ENCODE data around the gene EPS8L2. TPM values are rescaled to one million over a fixed set of nuclear protein-coding genes. Genes with fewer than 3 reads are reported as not detected.

EPS8L2 gene
- total and polyA plus RNA-seq, 9 of the 15 experiments (the other 6 are each of a cell fraction or from before 2014, with no cell fraction given) = 0.75 to 17.0 (median 3.7) TPM

DNA sequence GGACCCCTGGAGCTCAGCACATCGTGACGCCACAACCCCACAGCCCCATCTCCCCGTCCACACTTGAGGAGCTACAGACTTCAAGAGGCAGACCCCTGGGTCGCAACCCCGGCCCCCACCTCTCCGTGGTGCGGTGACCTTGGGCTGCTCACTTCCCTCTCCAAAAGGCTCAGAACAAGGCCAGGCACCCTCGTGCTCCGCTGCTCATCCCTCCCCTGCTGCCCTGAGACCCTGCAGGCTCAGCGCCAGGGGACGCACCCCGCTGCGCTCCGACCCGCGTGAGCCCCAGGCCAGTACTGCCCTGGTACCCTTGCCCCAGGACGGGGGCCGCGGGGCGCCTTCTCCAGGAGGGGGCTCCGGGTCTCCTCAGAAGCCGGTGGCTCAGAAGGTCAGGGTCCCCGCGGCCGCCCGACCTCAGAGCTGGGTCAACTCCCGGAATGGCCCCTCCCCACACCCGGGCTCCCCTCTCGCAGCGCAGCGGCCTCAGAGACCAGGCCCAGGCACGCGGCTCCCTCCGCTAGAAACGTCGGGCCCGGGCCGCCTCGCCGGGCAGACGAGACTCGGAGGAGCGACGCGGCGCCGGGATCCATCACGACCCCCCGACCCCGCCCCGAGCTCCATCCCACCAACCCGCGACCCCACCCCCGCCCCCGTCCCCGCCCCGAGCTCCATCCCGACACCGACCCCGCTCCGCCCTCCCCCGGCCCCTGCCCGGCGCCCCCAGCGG is 70.7 kb downstream of the EPS8L2 start (continued):
- TF ChIP-seq, protein P1, sequence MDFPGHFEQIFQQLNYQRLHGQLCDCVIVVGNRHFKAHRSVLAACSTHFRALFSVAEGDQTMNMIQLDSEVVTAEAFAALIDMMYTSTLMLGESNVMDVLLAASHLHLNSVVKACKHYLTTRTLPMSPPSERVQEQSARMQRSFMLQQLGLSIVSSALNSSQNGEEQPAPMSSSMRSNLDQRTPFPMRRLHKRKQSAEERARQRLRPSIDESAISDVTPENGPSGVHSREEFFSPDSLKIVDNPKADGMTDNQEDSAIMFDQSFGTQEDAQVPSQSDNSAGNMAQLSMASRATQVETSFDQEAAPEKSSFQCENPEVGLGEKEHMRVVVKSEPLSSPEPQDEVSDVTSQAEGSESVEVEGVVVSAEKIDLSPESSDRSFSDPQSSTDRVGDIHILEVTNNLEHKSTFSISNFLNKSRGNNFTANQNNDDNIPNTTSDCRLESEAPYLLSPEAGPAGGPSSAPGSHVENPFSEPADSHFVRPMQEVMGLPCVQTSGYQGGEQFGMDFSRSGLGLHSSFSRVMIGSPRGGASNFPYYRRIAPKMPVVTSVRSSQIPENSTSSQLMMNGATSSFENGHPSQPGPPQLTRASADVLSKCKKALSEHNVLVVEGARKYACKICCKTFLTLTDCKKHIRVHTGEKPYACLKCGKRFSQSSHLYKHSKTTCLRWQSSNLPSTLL (IDR thresholded peaks at IDR 0.05) = no peak
- TF ChIP-seq LARP7 (IDR thresholded peaks at IDR 0.05) = no peak
- no peak for TF ChIP-seq HNRNPLL (IDR thresholded peaks at IDR 0.05; ENCODE audit: low read depth, low read length, poor library complexity, severe bottlenecking)
- TF ChIP-seq FOXA3 (CRISPR knock-in tag; conservative IDR thresholded peaks at IDR 0.05 in 1 of 2, IDR thresholded peaks at IDR 0.05 in 1 of 2) = no peak
- TF ChIP-seq, protein P2, sequence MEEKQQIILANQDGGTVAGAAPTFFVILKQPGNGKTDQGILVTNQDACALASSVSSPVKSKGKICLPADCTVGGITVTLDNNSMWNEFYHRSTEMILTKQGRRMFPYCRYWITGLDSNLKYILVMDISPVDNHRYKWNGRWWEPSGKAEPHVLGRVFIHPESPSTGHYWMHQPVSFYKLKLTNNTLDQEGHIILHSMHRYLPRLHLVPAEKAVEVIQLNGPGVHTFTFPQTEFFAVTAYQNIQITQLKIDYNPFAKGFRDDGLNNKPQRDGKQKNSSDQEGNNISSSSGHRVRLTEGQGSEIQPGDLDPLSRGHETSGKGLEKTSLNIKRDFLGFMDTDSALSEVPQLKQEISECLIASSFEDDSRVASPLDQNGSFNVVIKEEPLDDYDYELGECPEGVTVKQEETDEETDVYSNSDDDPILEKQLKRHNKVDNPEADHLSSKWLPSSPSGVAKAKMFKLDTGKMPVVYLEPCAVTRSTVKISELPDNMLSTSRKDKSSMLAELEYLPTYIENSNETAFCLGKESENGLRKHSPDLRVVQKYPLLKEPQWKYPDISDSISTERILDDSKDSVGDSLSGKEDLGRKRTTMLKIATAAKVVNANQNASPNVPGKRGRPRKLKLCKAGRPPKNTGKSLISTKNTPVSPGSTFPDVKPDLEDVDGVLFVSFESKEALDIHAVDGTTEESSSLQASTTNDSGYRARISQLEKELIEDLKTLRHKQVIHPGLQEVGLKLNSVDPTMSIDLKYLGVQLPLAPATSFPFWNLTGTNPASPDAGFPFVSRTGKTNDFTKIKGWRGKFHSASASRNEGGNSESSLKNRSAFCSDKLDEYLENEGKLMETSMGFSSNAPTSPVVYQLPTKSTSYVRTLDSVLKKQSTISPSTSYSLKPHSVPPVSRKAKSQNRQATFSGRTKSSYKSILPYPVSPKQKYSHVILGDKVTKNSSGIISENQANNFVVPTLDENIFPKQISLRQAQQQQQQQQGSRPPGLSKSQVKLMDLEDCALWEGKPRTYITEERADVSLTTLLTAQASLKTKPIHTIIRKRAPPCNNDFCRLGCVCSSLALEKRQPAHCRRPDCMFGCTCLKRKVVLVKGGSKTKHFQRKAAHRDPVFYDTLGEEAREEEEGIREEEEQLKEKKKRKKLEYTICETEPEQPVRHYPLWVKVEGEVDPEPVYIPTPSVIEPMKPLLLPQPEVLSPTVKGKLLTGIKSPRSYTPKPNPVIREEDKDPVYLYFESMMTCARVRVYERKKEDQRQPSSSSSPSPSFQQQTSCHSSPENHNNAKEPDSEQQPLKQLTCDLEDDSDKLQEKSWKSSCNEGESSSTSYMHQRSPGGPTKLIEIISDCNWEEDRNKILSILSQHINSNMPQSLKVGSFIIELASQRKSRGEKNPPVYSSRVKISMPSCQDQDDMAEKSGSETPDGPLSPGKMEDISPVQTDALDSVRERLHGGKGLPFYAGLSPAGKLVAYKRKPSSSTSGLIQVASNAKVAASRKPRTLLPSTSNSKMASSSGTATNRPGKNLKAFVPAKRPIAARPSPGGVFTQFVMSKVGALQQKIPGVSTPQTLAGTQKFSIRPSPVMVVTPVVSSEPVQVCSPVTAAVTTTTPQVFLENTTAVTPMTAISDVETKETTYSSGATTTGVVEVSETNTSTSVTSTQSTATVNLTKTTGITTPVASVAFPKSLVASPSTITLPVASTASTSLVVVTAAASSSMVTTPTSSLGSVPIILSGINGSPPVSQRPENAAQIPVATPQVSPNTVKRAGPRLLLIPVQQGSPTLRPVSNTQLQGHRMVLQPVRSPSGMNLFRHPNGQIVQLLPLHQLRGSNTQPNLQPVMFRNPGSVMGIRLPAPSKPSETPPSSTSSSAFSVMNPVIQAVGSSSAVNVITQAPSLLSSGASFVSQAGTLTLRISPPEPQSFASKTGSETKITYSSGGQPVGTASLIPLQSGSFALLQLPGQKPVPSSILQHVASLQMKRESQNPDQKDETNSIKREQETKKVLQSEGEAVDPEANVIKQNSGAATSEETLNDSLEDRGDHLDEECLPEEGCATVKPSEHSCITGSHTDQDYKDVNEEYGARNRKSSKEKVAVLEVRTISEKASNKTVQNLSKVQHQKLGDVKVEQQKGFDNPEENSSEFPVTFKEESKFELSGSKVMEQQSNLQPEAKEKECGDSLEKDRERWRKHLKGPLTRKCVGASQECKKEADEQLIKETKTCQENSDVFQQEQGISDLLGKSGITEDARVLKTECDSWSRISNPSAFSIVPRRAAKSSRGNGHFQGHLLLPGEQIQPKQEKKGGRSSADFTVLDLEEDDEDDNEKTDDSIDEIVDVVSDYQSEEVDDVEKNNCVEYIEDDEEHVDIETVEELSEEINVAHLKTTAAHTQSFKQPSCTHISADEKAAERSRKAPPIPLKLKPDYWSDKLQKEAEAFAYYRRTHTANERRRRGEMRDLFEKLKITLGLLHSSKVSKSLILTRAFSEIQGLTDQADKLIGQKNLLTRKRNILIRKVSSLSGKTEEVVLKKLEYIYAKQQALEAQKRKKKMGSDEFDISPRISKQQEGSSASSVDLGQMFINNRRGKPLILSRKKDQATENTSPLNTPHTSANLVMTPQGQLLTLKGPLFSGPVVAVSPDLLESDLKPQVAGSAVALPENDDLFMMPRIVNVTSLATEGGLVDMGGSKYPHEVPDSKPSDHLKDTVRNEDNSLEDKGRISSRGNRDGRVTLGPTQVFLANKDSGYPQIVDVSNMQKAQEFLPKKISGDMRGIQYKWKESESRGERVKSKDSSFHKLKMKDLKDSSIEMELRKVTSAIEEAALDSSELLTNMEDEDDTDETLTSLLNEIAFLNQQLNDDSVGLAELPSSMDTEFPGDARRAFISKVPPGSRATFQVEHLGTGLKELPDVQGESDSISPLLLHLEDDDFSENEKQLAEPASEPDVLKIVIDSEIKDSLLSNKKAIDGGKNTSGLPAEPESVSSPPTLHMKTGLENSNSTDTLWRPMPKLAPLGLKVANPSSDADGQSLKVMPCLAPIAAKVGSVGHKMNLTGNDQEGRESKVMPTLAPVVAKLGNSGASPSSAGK (IDR thresholded peaks at IDR 0.05) = peak; percentile 69
- no peak for TF ChIP-seq NCOA6 (IDR thresholded peaks at IDR 0.05)
- TF ChIP-seq ZNF785 (CRISPR knock-in tag; IDR thresholded peaks at IDR 0.05) = no peak
- TF ChIP-seq, protein P3, sequence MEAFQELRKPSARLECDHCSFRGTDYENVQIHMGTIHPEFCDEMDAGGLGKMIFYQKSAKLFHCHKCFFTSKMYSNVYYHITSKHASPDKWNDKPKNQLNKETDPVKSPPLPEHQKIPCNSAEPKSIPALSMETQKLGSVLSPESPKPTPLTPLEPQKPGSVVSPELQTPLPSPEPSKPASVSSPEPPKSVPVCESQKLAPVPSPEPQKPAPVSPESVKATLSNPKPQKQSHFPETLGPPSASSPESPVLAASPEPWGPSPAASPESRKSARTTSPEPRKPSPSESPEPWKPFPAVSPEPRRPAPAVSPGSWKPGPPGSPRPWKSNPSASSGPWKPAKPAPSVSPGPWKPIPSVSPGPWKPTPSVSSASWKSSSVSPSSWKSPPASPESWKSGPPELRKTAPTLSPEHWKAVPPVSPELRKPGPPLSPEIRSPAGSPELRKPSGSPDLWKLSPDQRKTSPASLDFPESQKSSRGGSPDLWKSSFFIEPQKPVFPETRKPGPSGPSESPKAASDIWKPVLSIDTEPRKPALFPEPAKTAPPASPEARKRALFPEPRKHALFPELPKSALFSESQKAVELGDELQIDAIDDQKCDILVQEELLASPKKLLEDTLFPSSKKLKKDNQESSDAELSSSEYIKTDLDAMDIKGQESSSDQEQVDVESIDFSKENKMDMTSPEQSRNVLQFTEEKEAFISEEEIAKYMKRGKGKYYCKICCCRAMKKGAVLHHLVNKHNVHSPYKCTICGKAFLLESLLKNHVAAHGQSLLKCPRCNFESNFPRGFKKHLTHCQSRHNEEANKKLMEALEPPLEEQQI (IDR thresholded peaks at IDR 0.05) = no peak
- TF ChIP-seq KDM1A (IDR thresholded peaks at IDR 0.05) = no peak
